ENCODE data around the gene POLL.

GRCh38 chr10:101631821-101632475 is 43.9 kb upstream of the POLL start:
- TF ChIP-seq EZH2phosphoT487 (IDR thresholded peaks at IDR 0.05; ENCODE audit: borderline replicate concordance) = no peak
- TF ChIP-seq CTCF (IDR thresholded peaks at IDR 0.05 in 2 of 3, conservative IDR thresholded peaks at IDR 0.05 in 1 of 3; ENCODE audit: borderline replicate concordance in 1 of 3, insufficient read depth in 1 of 3, low read depth in 2 of 3, low read length in 2 of 3) = no peak
- no peak for TF ChIP-seq POLR2A (IDR thresholded peaks at IDR 0.05; ENCODE audit: borderline replicate concordance, extremely low read depth, insufficient read depth, insufficient read length)
- TF ChIP-seq REST (IDR thresholded peaks at IDR 0.05; ENCODE audit: low read depth) = no peak
- TF ChIP-seq EGR1 (IDR thresholded peaks at IDR 0.05; ENCODE audit: low read depth) = no peak
- TF ChIP-seq ZBTB33 (IDR thresholded peaks at IDR 0.05; ENCODE audit: extremely low read depth, insufficient replicate concordance, low read length) = no peak
- TF ChIP-seq POLR2AphosphoS5 (IDR thresholded peaks at IDR 0.05; ENCODE audit: low read depth, low read length) = no peak
- no peak for TF ChIP-seq JUND (IDR thresholded peaks at IDR 0.05)
- no peak for TF ChIP-seq MAX (IDR thresholded peaks at IDR 0.05)
